GM21528 (cell line): ENCODE measurements around the gene RAB7A.

Source experiments
- ATAC-seq: cut with Tn5 transposase; IDR thresholded peaks from one replicate; pipeline ENCODE4 v1.9.1; 2021; ENCODE audit warnings: mild to moderate bottlenecking, moderate library complexity; ENCODE audit not compliant: unreplicated experiment, low FRiP score

RAB7A gene

GRCh38 chr3:128726023-128727016, at the start of gene RAB7A:
Gene RAB7A, plus strand, starts transcription at chr3:128726183. Its CDS starts 69,185 bp downstream, at chr3:128795368.
- peak; percentile 88 for ATAC-seq

- ATAC-seq: no peak
These were observed 46.6 kb upstream of the RAB7A start for GRCh38 chr3:128679338-128679737.

- ATAC-seq: peak; percentile 94
These were observed 45.2 kb upstream of the RAB7A start for GRCh38 chr3:128680603-128681368.

GRCh38 chr3:128681369-128681829, 44.6 kb upstream of the RAB7A start:
- no peak for ATAC-seq

- ATAC-seq: no peak
These were observed 42.0 kb upstream of the RAB7A start for GRCh38 chr3:128683957-128684356.

- no peak for ATAC-seq
These were observed 40.8 kb upstream of the RAB7A start for GRCh38 chr3:128684986-128685726.

GRCh38 chr3:128686465-128686864, 39.5 kb upstream of the RAB7A start:
- ATAC-seq: no peak

- no peak for ATAC-seq
These were observed 36.9 kb upstream of the RAB7A start for GRCh38 chr3:128689060-128689459.

- ATAC-seq: no peak
These were observed 32.3 kb upstream of the RAB7A start for GRCh38 chr3:128693696-128694095.

GRCh38 chr3:128697341-128697740, 28.6 kb upstream of the RAB7A start:
- no peak for ATAC-seq

GRCh38 chr3:128698211-128699047, 27.6 kb upstream of the RAB7A start:
- ATAC-seq: no peak

- ATAC-seq: no peak
These were observed 24.4 kb upstream of the RAB7A start for GRCh38 chr3:128701342-128702212.

GRCh38 chr3:128702391-128702790, 23.6 kb upstream of the RAB7A start:
- no peak for ATAC-seq

GRCh38 chr3:128703561-128703960, 22.4 kb upstream of the RAB7A start:
- no peak for ATAC-seq

- no peak for ATAC-seq
These were observed 19.8 kb upstream of the RAB7A start for GRCh38 chr3:128706086-128706615.

- ATAC-seq: no peak
These were observed 18.0 kb upstream of the RAB7A start for GRCh38 chr3:128707928-128708494.

- no peak for ATAC-seq
These were observed 16.9 kb upstream of the RAB7A start for GRCh38 chr3:128709038-128709437.
